ENCODE data around the gene AFF2.

DNA sequence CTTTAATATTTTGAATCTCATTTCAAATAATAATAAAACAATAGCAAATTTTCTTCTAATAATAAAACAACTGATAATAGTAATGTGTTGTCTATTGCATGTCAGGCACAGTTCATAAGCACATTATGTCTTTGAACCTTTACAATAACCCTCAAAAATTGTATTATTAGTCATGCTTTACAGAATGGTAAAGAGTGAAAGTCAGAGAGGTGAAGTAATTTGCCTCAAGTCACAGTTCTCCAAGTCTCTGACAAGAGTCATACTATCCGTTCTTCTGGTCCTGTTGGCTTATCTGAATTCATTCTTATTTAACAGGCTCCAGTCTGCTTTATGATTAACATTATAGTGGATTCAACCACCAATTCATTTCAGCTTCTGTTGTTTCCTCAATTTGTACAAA is 313.0 kb downstream of the AFF2 start:
- no peak for TF ChIP-seq POLR2A (IDR thresholded peaks at IDR 0.05)
- TF ChIP-seq, protein P1, sequence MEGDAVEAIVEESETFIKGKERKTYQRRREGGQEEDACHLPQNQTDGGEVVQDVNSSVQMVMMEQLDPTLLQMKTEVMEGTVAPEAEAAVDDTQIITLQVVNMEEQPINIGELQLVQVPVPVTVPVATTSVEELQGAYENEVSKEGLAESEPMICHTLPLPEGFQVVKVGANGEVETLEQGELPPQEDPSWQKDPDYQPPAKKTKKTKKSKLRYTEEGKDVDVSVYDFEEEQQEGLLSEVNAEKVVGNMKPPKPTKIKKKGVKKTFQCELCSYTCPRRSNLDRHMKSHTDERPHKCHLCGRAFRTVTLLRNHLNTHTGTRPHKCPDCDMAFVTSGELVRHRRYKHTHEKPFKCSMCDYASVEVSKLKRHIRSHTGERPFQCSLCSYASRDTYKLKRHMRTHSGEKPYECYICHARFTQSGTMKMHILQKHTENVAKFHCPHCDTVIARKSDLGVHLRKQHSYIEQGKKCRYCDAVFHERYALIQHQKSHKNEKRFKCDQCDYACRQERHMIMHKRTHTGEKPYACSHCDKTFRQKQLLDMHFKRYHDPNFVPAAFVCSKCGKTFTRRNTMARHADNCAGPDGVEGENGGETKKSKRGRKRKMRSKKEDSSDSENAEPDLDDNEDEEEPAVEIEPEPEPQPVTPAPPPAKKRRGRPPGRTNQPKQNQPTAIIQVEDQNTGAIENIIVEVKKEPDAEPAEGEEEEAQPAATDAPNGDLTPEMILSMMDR (IDR thresholded peaks at IDR 0.05 in 8 of 11, conservative IDR thresholded peaks at IDR 0.05 in 3 of 11) = no peak
